ENCODE data around the gene TMEM205.
"Not testable (repeated sequence)": the region's sequence is repeated elsewhere in the genome, so short reads cannot be mapped to it uniquely, and the experiment has no call there.

The TMEM205 gene

DNA sequence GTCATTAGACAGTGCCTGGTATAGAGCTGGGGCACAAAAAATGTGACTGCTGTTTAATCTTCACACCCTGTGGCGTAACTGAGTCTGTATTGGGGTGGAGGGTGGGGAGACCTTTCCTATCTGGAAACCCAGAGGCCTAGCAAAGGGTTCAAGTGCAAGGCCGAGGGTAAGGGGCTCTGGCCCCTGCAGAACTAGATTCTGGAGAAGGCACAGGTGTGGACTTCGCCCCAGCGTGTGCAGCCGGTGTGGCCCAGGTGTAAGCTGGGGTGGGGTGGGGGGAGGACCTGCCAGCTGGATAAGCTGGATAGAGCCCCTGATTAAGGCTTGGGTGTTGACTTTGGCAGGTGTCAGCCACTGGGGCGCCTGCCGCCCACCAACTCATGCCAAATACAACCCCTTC lies 7.9 kb downstream of the TMEM205 start:
- TF ChIP-seq, protein P1, sequence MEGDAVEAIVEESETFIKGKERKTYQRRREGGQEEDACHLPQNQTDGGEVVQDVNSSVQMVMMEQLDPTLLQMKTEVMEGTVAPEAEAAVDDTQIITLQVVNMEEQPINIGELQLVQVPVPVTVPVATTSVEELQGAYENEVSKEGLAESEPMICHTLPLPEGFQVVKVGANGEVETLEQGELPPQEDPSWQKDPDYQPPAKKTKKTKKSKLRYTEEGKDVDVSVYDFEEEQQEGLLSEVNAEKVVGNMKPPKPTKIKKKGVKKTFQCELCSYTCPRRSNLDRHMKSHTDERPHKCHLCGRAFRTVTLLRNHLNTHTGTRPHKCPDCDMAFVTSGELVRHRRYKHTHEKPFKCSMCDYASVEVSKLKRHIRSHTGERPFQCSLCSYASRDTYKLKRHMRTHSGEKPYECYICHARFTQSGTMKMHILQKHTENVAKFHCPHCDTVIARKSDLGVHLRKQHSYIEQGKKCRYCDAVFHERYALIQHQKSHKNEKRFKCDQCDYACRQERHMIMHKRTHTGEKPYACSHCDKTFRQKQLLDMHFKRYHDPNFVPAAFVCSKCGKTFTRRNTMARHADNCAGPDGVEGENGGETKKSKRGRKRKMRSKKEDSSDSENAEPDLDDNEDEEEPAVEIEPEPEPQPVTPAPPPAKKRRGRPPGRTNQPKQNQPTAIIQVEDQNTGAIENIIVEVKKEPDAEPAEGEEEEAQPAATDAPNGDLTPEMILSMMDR (conservative IDR thresholded peaks at IDR 0.05; ENCODE audit: low read depth, low read length) = no peak
- no peak overlapping the region for H3K4me3 ChIP-seq (ENCODE audit: low read depth, low read length)
- DNase-seq (ENCODE audit: low read depth) = no peak

DNA sequence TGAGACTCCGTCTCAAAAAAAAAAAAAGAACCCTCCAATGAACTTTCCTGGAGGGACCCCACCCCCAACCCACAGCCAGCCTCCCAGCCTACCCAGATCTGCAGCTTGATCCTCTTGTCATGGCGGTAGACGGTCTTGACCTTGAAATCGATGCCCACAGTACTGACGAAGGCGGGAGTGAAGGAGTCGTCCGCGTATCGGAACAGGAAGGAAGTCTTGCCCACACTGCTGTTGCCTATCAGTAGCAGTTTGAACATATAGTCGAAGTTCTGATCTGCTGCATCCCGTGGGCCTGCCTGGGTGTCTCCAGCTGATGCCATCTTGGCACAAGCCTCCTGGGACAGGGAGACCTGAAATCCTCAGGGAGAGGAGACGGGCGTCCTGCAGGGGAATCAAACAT lies 9.0 kb downstream of the TMEM205 start:
- DNase-seq (ENCODE audit: low read depth) = no peak
- H3K4me3 ChIP-seq (ENCODE audit: low read depth, low read length) = no peak overlapping the region
- TF ChIP-seq, protein P1 (conservative IDR thresholded peaks at IDR 0.05; ENCODE audit: low read depth, low read length) = no peak

DNA sequence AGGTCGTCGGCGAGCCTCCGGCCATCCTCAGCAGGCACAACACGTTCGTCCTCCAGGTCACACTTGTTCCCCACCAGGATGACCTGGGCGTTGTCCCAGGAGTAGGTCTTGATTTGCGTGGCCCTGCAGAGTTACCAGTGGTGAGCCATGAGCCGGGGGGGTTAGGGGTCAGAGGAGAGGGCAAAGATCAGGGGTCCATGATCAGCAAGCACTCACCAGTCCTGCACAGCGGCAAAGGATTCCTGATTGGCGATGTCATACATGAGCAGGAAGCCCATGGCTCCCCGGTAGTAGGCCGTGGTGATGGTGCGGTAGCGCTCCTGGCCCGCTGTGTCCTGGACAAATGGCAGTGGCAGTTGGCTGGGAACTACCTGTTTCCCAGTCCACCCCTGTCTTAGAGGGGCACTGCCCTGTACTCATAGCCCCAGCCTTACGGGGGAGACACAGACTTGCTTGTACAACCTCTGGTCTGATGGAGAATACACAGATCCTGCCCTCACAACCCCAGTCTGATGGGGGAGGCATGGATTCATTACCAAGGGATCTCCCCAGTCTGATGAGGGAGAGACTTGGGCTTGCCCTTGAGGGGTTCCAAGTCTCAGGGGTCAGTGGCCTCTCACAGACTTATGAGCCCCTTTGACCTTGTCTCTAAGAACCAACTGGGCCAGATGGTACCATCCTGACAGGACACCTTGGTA lies 10.5 kb downstream of the TMEM205 start:
- TF ChIP-seq, protein P1 (conservative IDR thresholded peaks at IDR 0.05; ENCODE audit: low read depth, low read length) = no peak
- H3K4me3 ChIP-seq (ENCODE audit: low read depth, low read length) = no peak overlapping the region
- no peak for DNase-seq (ENCODE audit: low read depth)

DNA sequence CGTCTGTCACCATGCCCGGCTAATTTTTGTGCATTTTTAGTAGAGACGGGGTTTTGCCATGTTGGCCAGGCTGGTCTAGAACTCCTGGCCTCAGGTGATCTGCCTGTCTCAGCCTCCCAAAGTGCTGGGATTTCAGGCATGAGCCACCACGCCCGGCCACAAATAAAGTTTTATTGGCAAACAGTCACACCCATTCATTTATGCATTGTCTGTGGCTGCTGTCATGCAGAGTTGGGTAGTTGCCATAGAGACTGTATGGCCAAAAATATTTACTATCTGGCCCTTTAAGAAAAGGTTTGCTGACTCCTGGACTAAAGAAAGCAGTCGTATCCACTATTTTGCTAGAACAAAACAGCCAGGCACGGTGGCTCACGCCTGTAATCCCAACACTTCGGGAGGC lies 12.2 kb downstream of the TMEM205 start:
- not testable (repeated sequence) for H3K4me3 ChIP-seq (ENCODE audit: low read depth, low read length)
- peak; percentile 50 for DNase-seq (ENCODE audit: low read depth)

DNA sequence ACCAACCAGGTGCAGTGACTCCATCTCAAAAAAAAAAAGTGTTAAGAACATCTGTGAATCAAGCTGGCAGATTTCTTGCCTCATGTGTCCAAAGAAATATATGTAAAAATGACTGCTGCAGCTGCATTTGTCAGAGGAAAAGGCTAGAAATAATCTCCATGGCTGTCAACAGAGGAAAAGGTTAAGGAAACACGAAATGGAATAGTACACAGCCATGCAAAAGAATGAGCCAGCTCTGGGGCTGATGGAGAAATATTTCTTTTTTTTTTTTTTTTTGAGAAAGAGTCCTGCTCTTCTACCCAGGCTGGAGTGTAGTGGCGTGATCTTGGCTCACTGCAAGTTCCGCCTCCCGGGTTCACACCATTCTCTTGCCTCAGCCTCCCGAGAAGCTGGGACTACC lies 13.2 kb downstream of the TMEM205 start:
- TF ChIP-seq, protein P1 (conservative IDR thresholded peaks at IDR 0.05; ENCODE audit: low read depth, low read length) = no peak
- no peak overlapping the region for H3K4me3 ChIP-seq (ENCODE audit: low read depth, low read length)
- DNase-seq (ENCODE audit: low read depth) = no peak

DNA sequence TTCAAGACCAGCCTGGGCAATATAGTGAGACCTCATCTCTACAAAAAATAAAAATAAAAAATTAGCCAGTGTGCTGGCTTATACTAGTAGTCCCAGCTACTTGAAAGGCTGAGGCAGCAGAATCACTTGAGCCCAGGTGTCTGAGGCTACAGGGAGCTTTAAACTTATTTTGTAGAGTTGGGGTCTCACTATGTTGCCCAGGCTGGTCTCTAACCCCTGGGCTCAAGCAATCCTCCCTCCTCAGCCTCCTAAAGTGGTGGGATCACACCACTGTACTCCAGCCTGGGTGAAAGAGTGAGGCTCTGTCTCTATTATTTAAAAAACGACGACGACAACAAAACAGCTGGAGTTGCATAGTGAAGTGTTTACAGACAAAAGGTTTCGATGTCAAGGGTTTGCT lies 14.6 kb downstream of the TMEM205 start:
- no peak for DNase-seq (ENCODE audit: low read depth)
- no peak overlapping the region for H3K4me3 ChIP-seq (ENCODE audit: low read depth, low read length)
- TF ChIP-seq, protein P1 (conservative IDR thresholded peaks at IDR 0.05; ENCODE audit: low read depth, low read length) = no peak

DNA sequence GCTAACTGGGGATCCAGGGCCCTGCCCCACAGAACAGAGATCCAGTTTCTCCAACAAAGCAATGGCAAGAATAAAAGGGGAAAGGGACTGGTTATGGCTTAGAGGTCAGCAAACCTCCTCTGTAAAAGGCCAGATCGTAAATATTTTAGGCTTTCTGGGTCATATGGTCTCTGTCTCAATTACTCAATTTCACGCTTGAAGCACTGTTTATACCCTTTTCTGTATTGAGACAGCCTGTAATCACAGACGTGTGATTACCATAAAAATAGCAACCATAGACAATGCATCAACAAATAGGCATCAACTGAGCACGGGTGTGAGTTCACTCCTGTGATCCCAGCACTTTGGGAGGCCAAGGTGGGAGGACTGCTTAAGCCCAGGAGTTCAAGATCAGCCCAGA lies 15.9 kb downstream of the TMEM205 start:
- DNase-seq (ENCODE audit: low read depth) = no peak
- H3K4me3 ChIP-seq (ENCODE audit: low read depth, low read length) = no peak overlapping the region
- TF ChIP-seq, protein P1 (conservative IDR thresholded peaks at IDR 0.05; ENCODE audit: low read depth, low read length) = no peak

Data from choroid plexus epithelial cell (primary cell).